WTC11 (cell line): ENCODE data around the gene WDR73. TPM values are rescaled to one million over a fixed set of nuclear protein-coding genes. Genes with fewer than 3 reads are reported as not detected.

ENCODE experiments used
- ATAC-seq: fragments of 200-7000 bp; cut with Tn5 transposase; 2 replicates; pipeline ENCODE4 v1.10.0; 2021; ENCODE audit warnings: mild to moderate bottlenecking, moderate library complexity
- CTCF ChIA-PET: fragments of 300-600 bp; sonication (Branson Sonifier 250); formaldehyde crosslinking; loops from one replicate; lab custom pipeline; 2021; ENCODE audit warnings: antibody characterized with exemption; lab: Charles Lee
- POLR2A ChIA-PET: fragments of 350-600 bp; sonication (Branson Sonifier 250); formaldehyde crosslinking; loops from one replicate; lab custom pipeline; 2021; ENCODE audit warnings: antibody characterized with exemption; lab: Charles Lee
- DNase-seq: peaks from one replicate; pipeline ENCODE4 v3.0.0; 2021; ENCODE audit warnings: low spot score
- H3K27ac Mint-ChIP-seq: 2 replicates; pipeline ENCODE4 v1.8.0; 2021; ENCODE audit warnings: mixed read lengths
- H3K27me3 Mint-ChIP-seq: 2 replicates; pipeline ENCODE4 v1.8.0; 2021; ENCODE audit warnings: low read depth, mild to moderate bottlenecking, moderate library complexity, mixed read lengths
- H3K36me3 Mint-ChIP-seq: 2 replicates; pipeline ENCODE4 v1.8.0; 2021; ENCODE audit warnings: mixed read lengths
- H3K4me1 Mint-ChIP-seq: 2 replicates; pipeline ENCODE4 v1.8.0; 2022; ENCODE audit warnings: mixed read lengths
- H3K4me3 Mint-ChIP-seq: 2 replicates; pipeline ENCODE4 v1.8.0; 2021; ENCODE audit warnings: mild to moderate bottlenecking, moderate library complexity, mixed read lengths
- H3K9me3 Mint-ChIP-seq: 2 replicates; pipeline ENCODE4 v1.8.0; 2021; ENCODE audit warnings: mixed read lengths
- ATF6 ChIP-seq: sonication (generic); formaldehyde crosslinking; IDR thresholded peaks from 2 replicates; pipeline ENCODE4 v1.8.1; 2023; ENCODE audit warnings: mild to moderate bottlenecking, missing genetic modification reagents
- CBFB ChIP-seq: sonication (generic); formaldehyde crosslinking; IDR thresholded peaks from 2 replicates; pipeline ENCODE4 v1.8.1; 2022; ENCODE audit warnings: mild to moderate bottlenecking, low read depth, missing genetic modification reagents
- E2F4 ChIP-seq: sonication (generic); formaldehyde crosslinking; IDR thresholded peaks from 2 replicates; pipeline ENCODE4 v1.8.1; 2022; ENCODE audit warnings: low read depth, mild to moderate bottlenecking, moderate library complexity, missing genetic modification reagents, borderline replicate concordance
- FOXP1 ChIP-seq: sonication (generic); formaldehyde crosslinking; IDR thresholded peaks from 2 replicates; pipeline ENCODE4 v1.8.0; 2022; ENCODE audit warnings: missing genetic modification reagents, mild to moderate bottlenecking, moderate library complexity, borderline replicate concordance
- GABPB1 ChIP-seq: sonication (generic); formaldehyde crosslinking; IDR thresholded peaks from 2 replicates; pipeline ENCODE4 v1.8.1; 2023; ENCODE audit warnings: mild to moderate bottlenecking, missing genetic modification reagents
- JAZF1 ChIP-seq: fragments of 250-450 bp; sonication (Bioruptor Pico); IDR thresholded peaks from 2 replicates; pipeline ENCODE4 v1.9.0; 2021; ENCODE audit warnings: moderate library complexity, mild to moderate bottlenecking, inconsistent platforms
- NR1H2 ChIP-seq: sonication (generic); formaldehyde crosslinking; IDR thresholded peaks from 2 replicates; pipeline ENCODE4 v1.9.0; 2021; ENCODE audit warnings: mild to moderate bottlenecking, moderate library complexity, missing genetic modification reagents
- NR2C2 ChIP-seq: sonication (generic); formaldehyde crosslinking; IDR thresholded peaks from 2 replicates; pipeline ENCODE4 v1.8.0; 2022; ENCODE audit warnings: mild to moderate bottlenecking, missing genetic modification reagents
- SP1 ChIP-seq: sonication (generic); formaldehyde crosslinking; conservative IDR thresholded peaks from 2 replicates; pipeline ENCODE4 v1.8.1; 2022; ENCODE audit warnings: missing genetic modification reagents
- TCF7 ChIP-seq: sonication (generic); formaldehyde crosslinking; IDR thresholded peaks from 2 replicates; pipeline ENCODE4 v1.8.0; 2022; ENCODE audit warnings: mild to moderate bottlenecking, low read depth, missing genetic modification reagents, moderate library complexity
- ZNF121 ChIP-seq: sonication (generic); formaldehyde crosslinking; IDR thresholded peaks from 2 replicates; pipeline ENCODE4 v1.8.0; 2023; ENCODE audit warnings: missing genetic modification reagents
- ZNF416 ChIP-seq: fragments of 250-450 bp; sonication (Bioruptor Pico); IDR thresholded peaks from 2 replicates; pipeline ENCODE4 v1.9.0; 2021; ENCODE audit warnings: mild to moderate bottlenecking, inconsistent platforms
- ZNF425 ChIP-seq: fragments of 250-450 bp; sonication (Bioruptor Pico); conservative IDR thresholded peaks from 2 replicates; pipeline ENCODE4 v1.9.0; 2021; ENCODE audit warnings: mild to moderate bottlenecking
- ZNF512 ChIP-seq: sonication (generic); formaldehyde crosslinking; IDR thresholded peaks from 2 replicates; pipeline ENCODE4 v1.8.1; 2022; ENCODE audit warnings: missing genetic modification reagents, borderline replicate concordance
- total RNA-seq: library from RNA; stranded (reverse); gene quantifications from 3 replicates; pipeline ENCODE4 v1.2.3, GENCODE V29; 2021
- TF ChIP-seq, protein P1 (sequence below): sonication (generic); formaldehyde crosslinking; IDR thresholded peaks from 2 replicates; pipeline ENCODE4 v1.8.0; 2022; ENCODE audit warnings: mild to moderate bottlenecking, missing genetic modification reagents
- TF ChIP-seq, protein P2 (sequence below): fragments of 250-450 bp; sonication (Bioruptor Pico); IDR thresholded peaks from 2 replicates; pipeline ENCODE4 v1.9.0; 2021; ENCODE audit warnings: mild to moderate bottlenecking
- TF ChIP-seq, protein P3 (sequence below): fragments of 250-450 bp; sonication (Bioruptor Pico); IDR thresholded peaks from 2 replicates; pipeline ENCODE4 v1.8.0; 2021; ENCODE audit warnings: mild to moderate bottlenecking

WDR73 gene
- total RNA-seq, 1 experiment from 2014 or later = 22.6 TPM

- ChIA-PET CTCF (interaction anchor here (1.0 to 2.6 kb wide), 2 partner anchors 10 to 21 kb away, joined by 8 to 12 read pairs; no protein-coding TSS in a partner anchor), POLR2A (interaction anchor here (0.5 kb wide), 1 partner anchor 199 kb away, joined by 5 read pairs; no protein-coding TSS in a partner anchor)
- Mint-ChIP-seq H3K36me3 (peaks cover 62% of the 10 kb centered on the region), H3K9me3 (no peaks in the 10 kb centered on the region), H3K4me3 (0 out of 2 replicates have a peak overlapping the region, but pooled peaks have one; percentile 12), H3K27me3 (no peaks in the 10 kb centered on the region), H3K27ac (0 out of 2 replicates have a peak overlapping the region, but pooled peaks have one; percentile 66), H3K4me1 (peaks cover 80% of the 10 kb centered on the region)
- peak; percentile 26 for ATAC-seq
- DNase-seq = no peak
- TF ChIP-seq ZNF512 (CRISPR knock-in tag) = no peak
- no peak for TF ChIP-seq SP1 (CRISPR knock-in tag)
- TF ChIP-seq ZNF416 = no peak
- no peak for TF ChIP-seq E2F4 (CRISPR knock-in tag)
- TF ChIP-seq JAZF1 = no peak
- TF ChIP-seq, protein P1, sequence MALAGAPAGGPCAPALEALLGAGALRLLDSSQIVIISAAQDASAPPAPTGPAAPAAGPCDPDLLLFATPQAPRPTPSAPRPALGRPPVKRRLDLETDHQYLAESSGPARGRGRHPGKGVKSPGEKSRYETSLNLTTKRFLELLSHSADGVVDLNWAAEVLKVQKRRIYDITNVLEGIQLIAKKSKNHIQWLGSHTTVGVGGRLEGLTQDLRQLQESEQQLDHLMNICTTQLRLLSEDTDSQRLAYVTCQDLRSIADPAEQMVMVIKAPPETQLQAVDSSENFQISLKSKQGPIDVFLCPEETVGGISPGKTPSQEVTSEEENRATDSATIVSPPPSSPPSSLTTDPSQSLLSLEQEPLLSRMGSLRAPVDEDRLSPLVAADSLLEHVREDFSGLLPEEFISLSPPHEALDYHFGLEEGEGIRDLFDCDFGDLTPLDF (CRISPR knock-in tag) = no peak
- TF ChIP-seq FOXP1 = no peak
- TF ChIP-seq NR2C2 (CRISPR knock-in tag) = no peak
- no peak for TF ChIP-seq NR1H2
- TF ChIP-seq ATF6 (CRISPR knock-in tag) = no peak
- TF ChIP-seq GABPB1 = no peak
- no peak for TF ChIP-seq ZNF425 (CRISPR knock-in tag)
- TF ChIP-seq, protein P2, sequence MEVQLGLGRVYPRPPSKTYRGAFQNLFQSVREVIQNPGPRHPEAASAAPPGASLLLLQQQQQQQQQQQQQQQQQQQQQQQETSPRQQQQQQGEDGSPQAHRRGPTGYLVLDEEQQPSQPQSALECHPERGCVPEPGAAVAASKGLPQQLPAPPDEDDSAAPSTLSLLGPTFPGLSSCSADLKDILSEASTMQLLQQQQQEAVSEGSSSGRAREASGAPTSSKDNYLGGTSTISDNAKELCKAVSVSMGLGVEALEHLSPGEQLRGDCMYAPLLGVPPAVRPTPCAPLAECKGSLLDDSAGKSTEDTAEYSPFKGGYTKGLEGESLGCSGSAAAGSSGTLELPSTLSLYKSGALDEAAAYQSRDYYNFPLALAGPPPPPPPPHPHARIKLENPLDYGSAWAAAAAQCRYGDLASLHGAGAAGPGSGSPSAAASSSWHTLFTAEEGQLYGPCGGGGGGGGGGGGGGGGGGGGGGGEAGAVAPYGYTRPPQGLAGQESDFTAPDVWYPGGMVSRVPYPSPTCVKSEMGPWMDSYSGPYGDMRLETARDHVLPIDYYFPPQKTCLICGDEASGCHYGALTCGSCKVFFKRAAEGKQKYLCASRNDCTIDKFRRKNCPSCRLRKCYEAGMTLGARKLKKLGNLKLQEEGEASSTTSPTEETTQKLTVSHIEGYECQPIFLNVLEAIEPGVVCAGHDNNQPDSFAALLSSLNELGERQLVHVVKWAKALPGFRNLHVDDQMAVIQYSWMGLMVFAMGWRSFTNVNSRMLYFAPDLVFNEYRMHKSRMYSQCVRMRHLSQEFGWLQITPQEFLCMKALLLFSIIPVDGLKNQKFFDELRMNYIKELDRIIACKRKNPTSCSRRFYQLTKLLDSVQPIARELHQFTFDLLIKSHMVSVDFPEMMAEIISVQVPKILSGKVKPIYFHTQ (CRISPR knock-in tag) = no peak
- TF ChIP-seq TCF7 = no peak
- TF ChIP-seq, protein P3, sequence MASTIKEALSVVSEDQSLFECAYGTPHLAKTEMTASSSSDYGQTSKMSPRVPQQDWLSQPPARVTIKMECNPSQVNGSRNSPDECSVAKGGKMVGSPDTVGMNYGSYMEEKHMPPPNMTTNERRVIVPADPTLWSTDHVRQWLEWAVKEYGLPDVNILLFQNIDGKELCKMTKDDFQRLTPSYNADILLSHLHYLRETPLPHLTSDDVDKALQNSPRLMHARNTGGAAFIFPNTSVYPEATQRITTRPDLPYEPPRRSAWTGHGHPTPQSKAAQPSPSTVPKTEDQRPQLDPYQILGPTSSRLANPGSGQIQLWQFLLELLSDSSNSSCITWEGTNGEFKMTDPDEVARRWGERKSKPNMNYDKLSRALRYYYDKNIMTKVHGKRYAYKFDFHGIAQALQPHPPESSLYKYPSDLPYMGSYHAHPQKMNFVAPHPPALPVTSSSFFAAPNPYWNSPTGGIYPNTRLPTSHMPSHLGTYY = no peak
- no peak for TF ChIP-seq ZNF121 (CRISPR knock-in tag)
- TF ChIP-seq CBFB (CRISPR knock-in tag) = no peak
Observed at GRCh38 chr15:84608707-84609284, 45.3 kb downstream of the WDR73 start.
